CD4-positive, alpha-beta T cell treated with Interleukin-15 for 1 hour (primary cell): ENCODE measurements around the gene PTPN4.
"Not testable (repeated sequence)": the region's sequence is repeated elsewhere in the genome, so short reads cannot be mapped to it uniquely, and the experiment has no call there.

ENCODE experiments used
- DNase-seq: peaks from one replicate; pipeline ENCODE4 v3.0.0-alpha.2; 2020

Gene PTPN4

GRCh38 chr2:119960821-119961220 lies 201.1 kb downstream of the PTPN4 start:
- no peak for DNase-seq

GRCh38 chr2:119981896-119982295 lies 222.2 kb downstream of the PTPN4 start:
- DNase-seq: no peak

GRCh38 chr2:119982506-119982905 lies 222.8 kb downstream of the PTPN4 start:
- DNase-seq: no peak

- no peak for DNase-seq
Measured at GRCh38 chr2:119983108-119983507, 223.4 kb downstream of the PTPN4 start.

- no peak for DNase-seq
Measured at GRCh38 chr2:119996148-119996547, 236.4 kb downstream of the PTPN4 start.

- not testable (repeated sequence) for DNase-seq
Measured at GRCh38 chr2:119996896-119997891, 237.5 kb downstream of the PTPN4 start.

- DNase-seq: no peak
Measured at GRCh38 chr2:120001471-120001870, 241.7 kb downstream of the PTPN4 start.

- DNase-seq: no peak
Measured at GRCh38 chr2:120004254-120004653, 244.5 kb downstream of the PTPN4 start.

GRCh38 chr2:120005834-120006521 lies 246.3 kb downstream of the PTPN4 start:
- DNase-seq: no peak

- DNase-seq: no peak
Measured at GRCh38 chr2:120007851-120008250, 248.1 kb downstream of the PTPN4 start.

- DNase-seq: no peak
Measured at GRCh38 chr2:120012363-120012762, 252.6 kb downstream of the PTPN4 start.

- DNase-seq: peak; percentile 82
Measured at GRCh38 chr2:120012771-120013596, 253.3 kb downstream of the PTPN4 start, which contains the start of gene EPB41L5. Gene EPB41L5 (plus strand): TSS chr2:120013077. CDS start chr2:120019085, 6,008 bp downstream.

- no peak for DNase-seq
Measured at GRCh38 chr2:120013597-120014223, 254.0 kb downstream of the PTPN4 start.

GRCh38 chr2:120014226-120014980 lies 254.7 kb downstream of the PTPN4 start:
- no peak for DNase-seq

GRCh38 chr2:120016800-120017199 lies 257.1 kb downstream of the PTPN4 start:
- no peak for DNase-seq

GRCh38 chr2:120017201-120017600 lies 257.5 kb downstream of the PTPN4 start:
- no peak for DNase-seq

GRCh38 chr2:120018549-120018948 lies 258.8 kb downstream of the PTPN4 start:
- DNase-seq: no peak

- DNase-seq: no peak
Measured at GRCh38 chr2:120020554-120020953, 260.8 kb downstream of the PTPN4 start.

GRCh38 chr2:120022505-120022904 lies 262.8 kb downstream of the PTPN4 start:
- DNase-seq: not testable (repeated sequence)

- DNase-seq: no peak
Measured at GRCh38 chr2:120026890-120027289, 267.2 kb downstream of the PTPN4 start.

GRCh38 chr2:120028795-120029194 lies 269.1 kb downstream of the PTPN4 start:
- no peak for DNase-seq
